Ureter (tissue), 1 donor: ENCODE results near the gene SLC7A7. TPM values are rescaled to one million over a fixed set of nuclear protein-coding genes. Genes with fewer than 3 reads are reported as not detected.
"Not testable (repeated sequence)": the region's sequence is repeated elsewhere in the genome, so short reads cannot be mapped to it uniquely, and the experiment has no call there.

Experiments used
- DNase-seq: peaks from one replicate; pipeline ENCODE4 v3.0.0-alpha.2; 2020; ENCODE audit warnings: low spot score
- total RNA-seq: library from RNA; stranded (reverse); gene quantifications from one replicate; pipeline ENCODE4 v1.2.4, GENCODE V29; 2023
- donor health status: DM: yes; HTN: yes; CAD: no.

Gene SLC7A7
- total RNA-seq, 1 donor from 2014 or later: 10.6 TPM

DNA sequence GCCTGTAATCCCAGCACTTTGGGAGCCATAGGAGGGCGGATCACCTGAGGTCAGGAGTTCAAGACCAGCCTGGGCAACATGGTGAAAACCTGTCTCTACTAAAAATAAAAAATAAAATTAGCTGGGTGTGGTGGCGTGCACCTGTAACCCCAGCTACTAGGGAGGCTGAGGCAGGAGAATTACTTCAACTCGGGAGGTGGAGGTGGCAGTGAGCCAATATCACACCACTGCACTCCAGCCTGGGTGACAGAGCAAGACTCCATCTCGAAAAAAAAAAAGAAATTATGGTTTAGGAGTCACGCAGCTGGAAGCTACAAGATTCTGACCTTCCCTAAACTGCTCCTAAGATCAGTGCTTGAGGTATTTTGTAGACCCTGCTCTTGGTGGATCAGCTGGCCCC, 21.7 kb downstream of the SLC7A7 start:
- not testable (repeated sequence) for DNase-seq

DNA sequence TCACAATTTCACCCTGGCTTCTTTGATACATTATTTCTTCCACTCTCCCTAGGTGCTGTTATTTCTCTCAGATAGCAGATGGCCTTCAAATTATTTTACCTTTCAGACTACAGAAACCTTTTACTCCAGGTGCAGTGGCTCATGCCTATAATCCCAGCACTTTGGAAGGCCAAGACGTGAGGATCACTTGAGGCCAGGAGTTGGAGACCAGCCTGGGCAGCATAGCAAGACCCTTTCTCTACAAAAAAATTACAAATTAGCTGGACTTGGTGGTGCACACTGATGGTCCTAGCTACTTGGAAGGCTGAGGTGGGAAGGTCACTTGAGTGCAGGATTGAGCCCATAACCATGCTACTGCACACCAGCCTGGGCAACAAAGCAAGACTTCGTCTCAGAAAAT, 23.1 kb downstream of the SLC7A7 start:
- DNase-seq: no peak

- no peak for DNase-seq
Measured at GRCh38 chr14:22791301-22791700, 23.9 kb downstream of the SLC7A7 start.

DNA sequence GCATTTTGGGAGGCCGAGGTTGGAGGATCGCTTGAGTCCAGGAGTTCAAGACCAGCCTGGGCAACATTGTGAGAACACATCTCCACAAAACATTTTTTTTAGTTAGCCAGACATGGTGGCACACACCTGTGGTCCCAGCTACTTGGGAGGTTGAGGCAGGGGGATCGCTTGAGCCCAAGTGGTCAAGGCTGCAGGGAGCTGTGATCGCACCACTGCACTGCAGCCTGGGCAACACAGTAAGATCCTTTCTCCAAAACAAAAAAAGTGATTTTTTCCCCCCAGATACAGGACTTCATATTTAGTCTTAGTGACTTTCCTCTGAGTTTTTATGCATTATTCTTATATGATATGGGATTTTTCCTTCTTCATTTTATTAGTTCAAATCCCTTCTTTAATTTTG, 28.6 kb downstream of the SLC7A7 start:
- DNase-seq: no peak

DNA sequence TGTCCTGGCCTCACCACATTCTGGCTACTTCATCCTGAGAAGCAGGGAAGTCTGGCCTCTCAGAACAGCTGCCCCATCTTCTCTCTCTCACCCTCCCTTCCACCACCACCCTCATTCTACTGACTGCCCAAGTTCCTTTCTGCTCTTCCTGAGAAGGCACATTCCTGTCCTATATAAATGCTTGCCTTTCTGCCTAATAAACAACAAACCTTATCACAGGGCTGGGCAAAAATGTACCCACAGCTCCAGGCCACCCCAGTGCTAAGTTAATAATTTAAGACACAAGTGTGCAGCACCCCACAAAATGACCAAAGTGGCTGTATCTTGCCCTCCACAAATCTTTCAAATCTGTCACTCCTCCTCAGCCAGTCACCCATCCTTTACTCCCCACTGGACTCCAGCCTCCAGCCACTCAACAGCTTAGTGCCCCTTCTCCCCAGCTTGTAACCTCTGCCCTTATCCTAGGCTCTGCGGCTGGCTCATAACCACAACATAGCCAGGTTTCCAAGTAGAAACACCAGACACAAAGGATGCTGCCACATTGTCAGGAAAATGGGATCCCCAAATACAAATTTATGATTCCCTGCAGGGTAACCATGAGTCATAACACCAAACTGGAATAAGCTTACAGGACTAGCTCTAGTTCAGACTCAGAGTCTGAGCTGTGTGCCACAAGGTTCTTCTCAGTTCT, 33.8 kb downstream of the SLC7A7 start:
- no peak for DNase-seq

GRCh38 chr14:22780941-22781300, 34.3 kb downstream of the SLC7A7 start:
- no peak for DNase-seq

DNA sequence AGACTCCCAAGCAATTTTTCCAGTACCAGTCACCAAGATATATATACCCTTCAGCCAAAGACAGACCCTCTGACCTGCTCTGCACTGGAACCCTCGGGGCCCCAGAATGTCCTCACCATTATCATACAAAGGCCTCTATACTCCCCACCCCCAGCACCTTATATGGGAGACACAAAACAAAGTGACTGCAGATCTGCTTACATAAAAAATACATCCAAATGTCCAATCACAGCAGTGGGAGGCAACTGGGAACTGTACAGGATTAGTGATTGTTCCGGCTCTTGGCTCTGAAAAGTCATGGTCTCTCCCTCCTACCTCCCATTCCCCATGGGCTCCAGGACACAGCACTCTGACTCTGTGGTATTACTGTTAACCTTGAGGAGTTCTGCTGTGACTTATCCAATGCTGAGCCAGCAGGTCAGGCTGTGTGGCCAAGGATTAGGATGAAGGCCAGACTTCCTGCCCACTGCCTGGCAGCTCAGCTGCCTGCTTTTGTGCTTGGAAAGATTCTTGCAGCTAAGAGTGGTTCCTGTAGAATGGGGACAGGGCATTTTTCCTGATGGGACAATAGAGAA, 35.0 kb downstream of the SLC7A7 start:
- no peak for DNase-seq

GRCh38 chr14:22778084-22778483, 37.2 kb downstream of the SLC7A7 start:
- no peak for DNase-seq

DNA sequence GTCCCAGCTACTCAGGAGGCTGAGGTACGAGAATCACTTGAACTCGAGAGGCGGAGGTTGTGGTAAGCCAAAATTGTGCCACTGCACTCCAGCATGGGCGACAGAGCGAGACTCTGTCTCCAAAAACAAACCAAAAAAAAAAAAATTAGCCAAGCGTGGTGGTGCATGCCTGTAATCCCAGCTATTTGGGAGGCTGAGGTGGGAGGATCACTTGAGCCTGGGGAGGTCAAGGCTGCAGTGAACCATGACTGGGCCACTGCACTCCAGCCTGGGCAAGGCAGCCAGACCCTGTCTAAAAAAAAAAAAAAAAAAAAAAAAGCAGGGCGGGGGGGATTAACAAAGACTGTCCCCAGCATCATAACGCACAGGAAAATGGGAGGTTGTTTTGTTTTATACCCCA, 38.4 kb downstream of the SLC7A7 start:
- not testable (repeated sequence) for DNase-seq

GRCh38 chr14:22776215-22776614, 39.0 kb downstream of the SLC7A7 start:
- no peak for DNase-seq

DNA sequence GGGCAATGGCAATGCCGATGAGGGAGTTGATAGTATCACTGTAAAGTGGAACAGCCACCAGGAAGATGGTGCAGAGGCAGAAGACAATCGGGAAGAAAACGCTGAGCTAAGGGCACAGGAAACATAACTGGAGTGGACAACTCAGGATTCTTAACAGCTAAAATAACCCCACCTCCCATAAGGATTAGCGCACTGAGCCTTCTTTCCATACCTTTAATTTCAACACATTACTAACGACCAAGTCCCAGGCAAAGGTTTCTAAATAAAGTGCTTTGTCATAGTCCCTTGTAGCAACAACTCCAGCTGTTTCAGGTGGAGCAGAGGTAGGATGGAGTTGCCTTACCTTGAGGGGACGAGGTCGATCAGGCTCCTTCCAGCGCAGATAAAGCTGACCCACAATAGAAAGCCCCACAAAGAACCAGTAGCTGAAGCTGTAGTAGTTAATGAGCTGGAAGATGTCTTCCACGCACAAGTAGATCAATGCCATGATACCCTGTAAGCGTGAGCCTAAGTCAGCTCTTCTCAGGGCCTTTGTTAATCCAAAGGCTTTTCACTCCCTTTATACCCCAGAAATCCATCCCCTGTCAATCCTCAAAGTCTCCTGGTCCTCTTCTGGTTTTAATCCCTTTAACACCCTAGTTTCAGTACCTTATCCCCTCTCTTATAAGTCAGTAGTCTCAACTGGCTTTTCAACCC, 41.1 kb downstream of the SLC7A7 start:
- DNase-seq: no peak

- no peak for DNase-seq
Measured at GRCh38 chr14:22773162-22774010, 41.8 kb downstream of the SLC7A7 start.

GRCh38 chr14:22772725-22773124, 42.5 kb downstream of the SLC7A7 start:
- DNase-seq: no peak

DNA sequence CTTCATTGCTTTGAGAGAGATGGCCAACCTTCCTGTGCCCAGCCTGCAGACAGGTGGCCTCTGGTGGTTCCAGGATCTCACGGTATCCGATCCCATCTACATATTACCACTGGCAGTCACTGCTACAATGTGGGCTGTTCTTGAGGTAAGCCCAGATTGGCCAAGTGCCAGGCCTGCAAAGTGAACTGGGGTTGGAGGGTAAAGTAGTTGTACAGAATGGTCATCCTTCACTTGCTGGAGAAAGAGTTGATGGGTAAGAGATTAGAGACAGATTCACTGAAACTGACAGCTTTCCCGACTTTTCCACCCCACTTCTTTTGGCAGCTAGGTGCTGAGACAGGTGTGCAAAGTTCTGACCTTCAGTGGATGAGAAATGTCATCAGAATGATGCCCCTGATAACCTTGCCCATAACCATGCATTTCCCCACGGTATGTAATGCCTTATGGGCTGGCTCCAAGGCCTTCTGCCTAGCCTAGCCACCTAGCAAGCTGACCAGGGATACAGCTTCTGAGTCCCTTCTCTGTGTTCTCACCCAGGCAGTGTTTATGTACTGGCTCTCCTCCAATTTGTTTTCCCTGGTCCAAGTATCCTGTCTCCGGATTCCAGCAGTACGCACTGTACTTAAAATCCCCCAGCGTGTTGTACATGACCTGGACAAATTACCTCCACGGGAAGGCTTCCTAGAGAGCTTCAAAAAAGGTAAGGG, 44.6 kb downstream of the SLC7A7 start:
- no peak for DNase-seq

DNA sequence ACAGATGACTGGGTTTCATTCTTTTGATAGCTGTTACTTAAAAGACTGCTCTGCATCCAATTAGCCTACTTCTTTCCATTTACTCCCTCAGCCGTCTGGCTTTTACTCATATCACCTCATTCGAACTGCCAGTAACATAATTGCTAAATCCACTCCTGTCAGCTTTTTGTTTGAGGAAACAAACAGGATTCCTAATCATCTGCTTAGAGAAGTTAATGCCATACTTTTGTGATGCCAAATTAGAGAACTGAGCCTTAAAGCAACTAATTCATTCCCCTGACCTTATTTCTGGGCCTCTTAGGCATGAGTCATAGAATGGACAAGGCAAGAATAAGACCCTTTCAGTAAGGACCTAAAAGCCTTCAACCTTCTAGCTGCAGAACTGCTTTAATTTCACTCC, 45.9 kb downstream of the SLC7A7 start:
- no peak for DNase-seq

DNA sequence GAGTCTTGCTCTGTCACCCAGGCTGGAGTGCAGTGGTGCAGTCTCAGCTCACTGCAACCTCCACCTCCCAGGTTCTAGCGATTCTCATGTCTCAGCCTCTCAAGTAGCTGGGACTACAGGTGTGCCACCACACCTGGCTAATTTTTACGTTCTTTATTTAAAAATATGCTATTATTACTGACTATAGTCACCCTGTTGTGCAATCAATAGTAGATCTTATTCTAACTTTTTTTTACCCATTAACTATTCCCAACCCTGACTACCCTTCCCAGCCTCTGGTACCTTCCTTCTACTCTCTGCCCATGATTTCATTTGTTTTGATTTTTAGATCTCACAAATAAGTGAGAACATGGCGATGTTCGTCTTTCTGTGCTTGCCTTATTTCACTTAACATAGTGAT, 46.3 kb downstream of the SLC7A7 start:
- DNase-seq: no peak

DNA sequence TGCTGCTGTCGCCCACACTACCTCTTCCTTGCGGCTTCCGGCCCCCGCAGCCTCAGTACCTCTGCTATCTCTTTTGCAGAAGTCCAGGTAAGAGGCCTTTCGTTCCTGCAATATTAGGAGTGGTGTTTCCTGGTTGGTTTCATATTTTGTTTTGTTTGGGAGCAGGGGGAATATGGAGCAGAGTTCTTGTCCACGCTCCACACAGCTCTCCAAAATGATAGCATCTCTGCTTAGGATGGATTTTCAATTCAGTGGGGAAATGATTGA, 48.0 kb downstream of the SLC7A7 start:
- DNase-seq: no peak

- peak; percentile 99 for DNase-seq
Measured at GRCh38 chr14:22766457-22767322, 48.5 kb downstream of the SLC7A7 start, which contains the start of gene OXA1L. OXA1L (plus strand) TSS chr14:22766688; CDS start chr14:22766702, 14 bp downstream.

DNA sequence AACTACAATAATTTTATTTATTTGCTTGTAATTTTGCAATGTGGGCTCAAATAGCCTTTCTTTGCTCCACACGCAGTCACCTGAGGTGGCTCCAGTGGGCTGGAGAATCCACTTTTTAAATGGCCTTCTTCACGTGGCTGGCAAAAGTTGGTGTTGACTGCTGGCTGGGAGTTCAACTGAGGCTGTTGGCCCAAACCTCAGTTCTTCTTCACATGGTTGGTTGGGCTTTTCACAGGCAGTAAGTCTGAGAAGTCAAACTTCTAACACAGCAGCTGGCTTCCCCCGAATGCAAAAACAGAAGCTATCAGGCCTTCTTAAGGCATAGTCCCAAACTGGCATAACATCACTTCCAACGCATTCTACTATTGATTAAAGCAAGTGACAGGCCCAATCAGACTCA, 50.9 kb downstream of the SLC7A7 start:
- no peak for DNase-seq

- no peak for DNase-seq
Measured at GRCh38 chr14:22761734-22762133, 53.5 kb downstream of the SLC7A7 start.
